Frontal cortex (tissue), 4 donors: Measurements from ENCODE around the gene OR5A2. TPM values are rescaled to one million over a fixed set of nuclear protein-coding genes. Genes with fewer than 3 reads are reported as not detected.
"Not testable (repeated sequence)": the region's sequence is repeated elsewhere in the genome, so short reads cannot be mapped to it uniquely, and the experiment has no call there.

ENCODE experiments used
- DNase-seq, 2 donors: peaks; one replicate each; pipeline ENCODE4 v3.0.0; 2012; ENCODE audit warnings: low spot score in 2 of 2
- FAIRE-seq: peaks from 2 replicates; lab custom pipeline; 2012; peaks lifted over from hg19 to GRCh38; lab: Jason Lieb, UNC
- total RNA-seq: library from RNA; depleted of rRNA; stranded (reverse); fragments of >200 nt; gene quantifications from one replicate; pipeline ENCODE4 v1.2.3, GENCODE V29; 2014
- donor health status: control.
- donor health status: control.
- donor health status: control.

Gene OR5A2
- total RNA-seq, 1 donor from 2014 or later, result not detected

DNA sequence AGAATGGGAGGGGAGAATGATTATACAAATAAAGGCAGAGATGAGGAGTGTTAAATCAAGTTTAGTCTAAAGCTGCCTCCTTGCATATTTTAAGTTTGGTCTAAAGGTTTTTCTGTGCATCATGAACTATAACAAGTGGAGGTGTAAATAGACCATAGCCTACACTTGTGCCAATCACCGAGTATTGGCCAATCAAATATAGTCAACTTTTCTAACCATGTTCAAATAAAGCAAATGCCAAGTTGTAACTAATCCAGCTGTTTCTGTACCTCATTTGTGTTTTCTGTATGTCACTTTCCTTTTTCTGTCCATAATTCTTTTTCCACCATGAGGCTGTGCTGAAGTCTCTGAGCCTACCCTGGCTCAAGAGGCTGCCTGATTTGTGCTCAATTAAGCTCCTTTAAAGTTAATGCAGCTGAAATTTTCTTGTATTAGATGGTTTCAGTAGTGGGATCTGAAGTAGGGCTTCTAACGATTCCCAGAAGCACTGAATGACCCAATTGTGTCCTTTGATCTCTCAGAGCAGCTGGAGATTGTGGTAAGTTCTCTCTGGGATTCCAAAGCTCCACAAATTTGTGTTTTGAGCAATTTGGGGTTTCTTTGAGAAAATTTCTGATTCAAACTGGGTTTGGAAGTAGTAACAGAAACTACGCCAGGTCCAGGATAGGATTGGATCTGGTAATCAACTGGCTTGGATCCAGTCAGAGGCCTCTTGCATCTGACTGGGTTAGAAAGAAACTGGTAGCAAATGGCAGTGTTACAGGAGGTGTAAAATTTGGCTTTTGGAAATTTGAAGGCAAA lies 25.6 kb downstream of the OR5A2 start:
- FAIRE-seq (no peak), DNase-seq (no peak)

- DNase-seq (no peak), FAIRE-seq (no peak)
Measured at GRCh38 chr11:59394186-59394585, 32.0 kb downstream of the OR5A2 start.

- DNase-seq, result no peak
- no peak for FAIRE-seq
Measured at GRCh38 chr11:59380263-59381059, 45.8 kb downstream of the OR5A2 start.

DNA sequence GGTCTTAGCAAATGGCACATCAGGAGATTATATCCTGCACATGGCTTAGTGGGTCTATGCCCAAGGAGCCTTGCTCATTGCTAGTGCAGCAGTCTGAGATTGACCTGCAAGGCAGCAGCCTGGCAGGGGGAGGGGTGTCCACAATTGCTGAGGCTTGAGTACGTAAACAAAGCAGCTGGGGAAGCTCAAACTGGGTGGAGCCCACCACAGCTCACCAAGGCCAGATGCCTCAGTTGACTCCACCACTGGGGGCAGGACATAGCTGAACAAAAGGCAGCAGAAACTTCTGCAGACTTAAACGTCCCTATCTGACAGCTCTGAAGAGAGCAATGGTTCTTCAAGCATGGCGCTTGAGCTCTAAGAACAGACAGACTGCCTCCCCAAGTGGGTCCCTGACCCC lies 53.9 kb downstream of the OR5A2 start:
- not testable (repeated sequence) for FAIRE-seq, DNase-seq

GRCh38 chr11:59368238-59369022 lies 57.8 kb downstream of the OR5A2 start:
- no peak for DNase-seq
- FAIRE-seq, result no peak

Other genes starting within 250 kb of the OR5A2 start
- gene MPEG1, start 213.5 kb downstream of the OR5A2 start, total RNA-seq, result 2.0 TPM
- gene OR5AN1, start 67.5 kb downstream of the OR5A2 start, total RNA-seq, result not detected
- not detected for gene OR5A1, start 10.1 kb upstream of the OR5A2 start, total RNA-seq
- not detected for gene OR4D6, start 30.5 kb upstream of the OR5A2 start, total RNA-seq
- not detected for gene OR4D10, start 46.9 kb upstream of the OR5A2 start, total RNA-seq
- not detected for gene OR4D11, start 77.2 kb upstream of the OR5A2 start, total RNA-seq
- gene OR4D9, start 85.1 kb upstream of the OR5A2 start, total RNA-seq, result not detected
- gene OSBP, start 189.4 kb upstream of the OR5A2 start, total RNA-seq, result 33.8 TPM
- 4.5 TPM for gene PATL1, start 242.6 kb upstream of the OR5A2 start, total RNA-seq